Measurements from ENCODE around the gene ARID1B. TPM values are rescaled to one million over a fixed set of nuclear protein-coding genes. Genes with fewer than 3 reads are reported as not detected.
"Not testable (repeated sequence)": the region's sequence is repeated elsewhere in the genome, so short reads cannot be mapped to it uniquely, and the experiment has no call there.

Gene ARID1B
- total RNA-seq, 2 donors from 2014 or later: 69.0 to 85.4 TPM

GRCh38 chr6:156960525-156960924 lies 183.3 kb downstream of the ARID1B start:
- intact Hi-C loops (cut with DNase I, micrococcal nuclease): no loop called here
- ATAC-seq (no peak), DNase-seq (no peak)

- no peak for ATAC-seq
- no peak for DNase-seq
- intact Hi-C loops (cut with DNase I, micrococcal nuclease): no loop called here
These were observed 184.2 kb downstream of the ARID1B start for GRCh38 chr6:156961282-156961892.

GRCh38 chr6:156963712-156964700 lies 186.8 kb downstream of the ARID1B start:
- intact Hi-C loops (cut with DNase I, micrococcal nuclease): no loop called here
- no peak for DNase-seq

GRCh38 chr6:156967852-156968251 lies 190.7 kb downstream of the ARID1B start:
- ATAC-seq: no peak
- DNase-seq: no peak
- intact Hi-C loops (cut with DNase I, micrococcal nuclease): no loop called here

More at GRCh38 chr6:156963712-156964700, 186.8 kb downstream of the ARID1B start:
- peak; percentile 40 for ATAC-seq

GRCh38 chr6:156969233-156969632 lies 192.1 kb downstream of the ARID1B start:
- DNase-seq: no peak
- ATAC-seq: no peak
- intact Hi-C loops (cut with DNase I, micrococcal nuclease): no loop called here

GRCh38 chr6:156970595-156971112 lies 193.5 kb downstream of the ARID1B start:
- DNase-seq: no peak
- no peak for ATAC-seq
- intact Hi-C loops (cut with DNase I, micrococcal nuclease): no loop called here

GRCh38 chr6:156971153-156971885 lies 194.1 kb downstream of the ARID1B start:
- ATAC-seq: no peak

GRCh38 chr6:156972145-156972544 lies 195.0 kb downstream of the ARID1B start:
- DNase-seq (no peak), ATAC-seq (no peak)
- intact Hi-C loops (cut with DNase I, micrococcal nuclease): no loop called here

More at GRCh38 chr6:156971153-156971885, 194.1 kb downstream of the ARID1B start:
- intact Hi-C loops (cut with DNase I, micrococcal nuclease): no loop called here
- no peak for DNase-seq

- DNase-seq (no peak), ATAC-seq (no peak)
- intact Hi-C loops (cut with DNase I, micrococcal nuclease): no loop called here
These were observed 197.7 kb downstream of the ARID1B start for GRCh38 chr6:156974830-156975261.

- DNase-seq: no peak
- intact Hi-C loops (cut with DNase I, micrococcal nuclease): no loop called here
- no peak for ATAC-seq
These were observed 198.2 kb downstream of the ARID1B start for GRCh38 chr6:156975414-156975813.

GRCh38 chr6:156976216-156977127 lies 199.3 kb downstream of the ARID1B start:
- DNase-seq (no peak), ATAC-seq (no peak)
- intact Hi-C loops (cut with DNase I, micrococcal nuclease): no loop called here

GRCh38 chr6:156977527-156978291 lies 200.5 kb downstream of the ARID1B start:
- intact Hi-C loops (cut with DNase I, micrococcal nuclease): no loop called here
- ATAC-seq (no peak), DNase-seq (no peak)

GRCh38 chr6:156978948-156979347 lies 201.8 kb downstream of the ARID1B start:
- ATAC-seq (no peak), DNase-seq (no peak)
- intact Hi-C loops (cut with DNase I, micrococcal nuclease): no loop called here

- DNase-seq (no peak), ATAC-seq (no peak)
- intact Hi-C loops (cut with DNase I, micrococcal nuclease): no loop called here
These were observed 203.3 kb downstream of the ARID1B start for GRCh38 chr6:156980515-156980914.

- ATAC-seq (no peak), DNase-seq (no peak)
- intact Hi-C loops (cut with DNase I, micrococcal nuclease): no loop called here
These were observed 203.8 kb downstream of the ARID1B start for GRCh38 chr6:156980948-156981347.

- ATAC-seq (no peak), DNase-seq (no peak)
- intact Hi-C loops (cut with DNase I, micrococcal nuclease): no loop called here
These were observed 205.0 kb downstream of the ARID1B start for GRCh38 chr6:156982168-156982567.

- DNase-seq; intact Hi-C loops (cut with DNase I, micrococcal nuclease); ATAC-seq: not testable (repeated sequence)
These were observed 205.7 kb downstream of the ARID1B start for GRCh38 chr6:156982864-156983263.
